Karpas-422 (cell line): ENCODE data around the gene USB1. TPM values are rescaled to one million over a fixed set of nuclear protein-coding genes. Genes with fewer than 3 reads are reported as not detected.
A peak's percentile ranks its signal among the peaks of the same experiment; 100 is the strongest.
"Not testable (repeated sequence)": the region's sequence is repeated elsewhere in the genome, so short reads cannot be mapped to it uniquely, and the experiment has no call there.

Experiments
- DNase-seq: peaks from one replicate; pipeline ENCODE4 v3.0.0-alpha.2; 2015
- H2AFZ ChIP-seq: fragments of 200-600 bp; sonication (generic); 2 replicates; pipeline ENCODE4 v1.6.1; 2014; ENCODE audit warnings: antibody characterized with exemption, low read length, mixed read lengths
- H3K27ac ChIP-seq: fragments of 200-600 bp; sonication (generic); 2 replicates; pipeline ENCODE4 v1.5.1; 2014; ENCODE audit warnings: mild to moderate bottlenecking, low read length, moderate library complexity
- H3K27me3 ChIP-seq: fragments of 200-600 bp; sonication (generic); 2 replicates; pipeline ENCODE4 v1.6.1; 2014; ENCODE audit warnings: low read length, mixed read lengths
- H3K36me3 ChIP-seq: fragments of 200-600 bp; sonication (generic); 2 replicates; pipeline ENCODE4 v1.6.1; 2014; ENCODE audit warnings: low read length, mixed read lengths; ENCODE audit not compliant: insufficient read depth
- H3K4me1 ChIP-seq: fragments of 200-600 bp; sonication (generic); 2 replicates; pipeline ENCODE4 v1.6.1; 2014; ENCODE audit warnings: mild to moderate bottlenecking, low read length, mixed read lengths
- H3K4me2 ChIP-seq: fragments of 200-600 bp; sonication (generic); 2 replicates; pipeline ENCODE4 v1.6.1; 2014; ENCODE audit warnings: low read length, low read depth, mild to moderate bottlenecking; ENCODE audit not compliant: poor library complexity, severe bottlenecking
- H3K4me3 ChIP-seq: fragments of 200-600 bp; sonication (generic); 2 replicates; pipeline ENCODE4 v1.5.1; 2014; ENCODE audit warnings: mild to moderate bottlenecking, antibody characterized with exemption, low read length, mixed read lengths
- H3K79me2 ChIP-seq: fragments of 200-600 bp; sonication (generic); 2 replicates; pipeline ENCODE4 v1.6.1; 2014; ENCODE audit warnings: mild to moderate bottlenecking, low read length, mixed read lengths
- H3K9ac ChIP-seq: fragments of 200-600 bp; sonication (generic); 2 replicates; pipeline ENCODE4 v1.6.0; 2014; ENCODE audit warnings: low read length
- H3K9me2 ChIP-seq: fragments of 200-600 bp; sonication (generic), shearing (Covaris generic); replicated peaks from 2 replicates; pipeline ENCODE4 v1.6.0; 2014; ENCODE audit warnings: mild to moderate bottlenecking, low read length, moderate library complexity; ENCODE audit not compliant: insufficient read depth
- H3K9me3 ChIP-seq: fragments of 300-700, 200-600 bp; sonication (generic); 2 replicates; pipeline ENCODE4 v1.6.1; 2014; ENCODE audit warnings: low read length, mixed read lengths
- H4K20me1 ChIP-seq: fragments of 200-600 bp; sonication (generic); 2 replicates; pipeline ENCODE4 v1.6.1; 2014; ENCODE audit warnings: mild to moderate bottlenecking, antibody characterized with exemption, low read length, low read depth; ENCODE audit not compliant: insufficient read depth
- total RNA-seq: library from RNA; depleted of rRNA; stranded (reverse); fragments of >200 nt; shearing (Covaris generic); gene quantifications from 2 replicates; pipeline ENCODE4 v1.2.3, GENCODE V29; 2014; ENCODE audit warnings: low replicate concordance

USB1 gene
- total RNA-seq, 1 experiment from 2014 or later = 19.6 TPM

DNA sequence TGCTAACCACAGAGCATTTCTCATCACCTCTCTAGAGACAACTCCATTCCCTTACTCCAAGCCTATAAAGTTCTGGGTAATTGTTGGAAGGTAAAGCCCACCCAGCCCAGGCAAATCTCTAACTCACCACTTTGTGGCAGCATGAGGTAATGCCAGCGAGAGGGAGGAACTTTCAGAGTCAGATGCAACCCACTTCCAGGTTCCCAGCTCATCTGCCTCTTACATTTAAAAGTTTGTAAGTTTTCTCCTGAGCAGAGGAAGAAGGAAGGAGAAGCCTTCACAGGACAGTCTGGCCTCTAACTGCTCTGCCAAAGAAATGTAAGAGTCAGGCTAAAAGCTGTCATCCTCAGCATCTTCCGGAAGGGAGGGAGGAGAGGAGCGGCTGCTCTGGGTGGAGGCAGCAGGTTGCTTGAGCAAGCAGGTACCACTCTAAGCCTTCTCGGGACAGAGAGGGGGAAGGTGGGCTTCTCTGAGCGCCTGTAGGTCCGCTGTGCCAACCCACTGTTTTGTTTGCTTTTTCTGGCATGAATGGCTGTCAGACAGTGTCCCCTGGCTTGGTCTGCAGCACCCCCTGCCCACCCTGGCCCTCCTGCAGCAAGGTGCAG is 1.7 kb upstream of the USB1 start:
- Histone ChIP-seq H3K9me3 (no peaks in the 10 kb centered on the region), H3K9ac (peak overlapping the region; percentile 90), H3K27me3 (no peaks in the 10 kb centered on the region), H3K9me2 (no peaks in the 10 kb centered on the region), H3K27ac (peak overlapping the region; percentile 61), H3K4me3 (peak overlapping the region; percentile 82), H3K79me2 (peaks cover 36% of the 10 kb centered on the region), H2AFZ (no peak overlapping the region), H3K4me1 (peaks cover 42% of the 10 kb centered on the region), H3K36me3 (peaks cover 13% of the 10 kb centered on the region; the same call in 1 of the 2 replicates), H4K20me1 (peaks cover 1% of the 10 kb centered on the region; the same call in 1 of the 2 replicates), H3K4me2 (peak overlapping the region; percentile 99)
- peak; percentile 67 for DNase-seq

- H3K4me2 ChIP-seq = peak within 1 kb of the TSS; percentile 99
- peak within 1 kb of the TSS; percentile 82 for H3K4me3 ChIP-seq
- no peaks in the 10 kb centered on the region for H3K9me3 ChIP-seq
- no peaks in the 10 kb centered on the region for H4K20me1 ChIP-seq
- H3K9ac ChIP-seq = peak within 1 kb of the TSS; percentile 90
- peaks cover 39% of the 10 kb centered on the region for H3K79me2 ChIP-seq
- peak within 1 kb of the TSS; percentile 75 for H3K27ac ChIP-seq
- H3K27me3 ChIP-seq = no peaks in the 10 kb centered on the region
- H3K4me1 ChIP-seq = peaks cover 42% of the 10 kb centered on the region
- DNase-seq = peak; percentile 66
- H3K9me2 ChIP-seq = no peaks in the 10 kb centered on the region
- H3K36me3 ChIP-seq = peaks cover 16% of the 10 kb centered on the region; the same call in 1 of the 2 replicates
- H2AFZ ChIP-seq = peak within 1 kb of the TSS; percentile 97
Measured at GRCh38 chr16:57999971-58000705, 1.1 kb upstream of the USB1 start, which contains the start of gene ZNF319. TSS of gene ZNF319 (minus strand) at chr16:58000672. CDS start at chr16:57998265, 2,407 bp downstream.

DNA sequence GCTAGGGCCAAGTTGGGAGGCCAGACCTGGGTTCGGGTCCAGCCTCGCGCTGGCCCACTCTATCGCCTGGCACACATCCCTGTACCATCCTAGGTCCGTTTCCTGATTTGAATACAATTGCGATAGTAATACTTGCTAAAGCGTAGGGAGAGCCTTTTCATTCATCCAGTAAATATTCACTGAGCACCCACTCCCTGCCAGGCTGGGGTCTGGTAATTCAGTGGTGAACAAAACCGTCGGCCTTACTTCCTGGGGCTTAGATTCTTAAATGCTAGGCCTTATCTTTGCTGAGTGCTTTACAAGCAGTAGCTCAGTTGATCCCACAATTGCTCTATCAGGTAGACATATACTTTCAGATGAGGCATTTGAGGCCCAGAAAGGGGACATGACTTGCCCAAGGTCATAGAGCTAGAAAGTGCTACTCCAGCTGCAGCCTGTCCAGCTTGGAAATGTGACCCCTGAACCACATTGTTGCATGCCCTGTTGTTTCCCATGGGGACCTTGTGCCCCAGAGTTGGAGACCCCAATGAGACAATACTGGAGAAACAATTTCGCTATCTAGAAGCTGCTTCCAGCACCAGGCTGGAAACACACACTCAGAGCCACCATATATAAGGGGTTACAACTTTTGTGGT is 691 bp downstream of the USB1 start:
- H4K20me1 ChIP-seq = no peaks in the 10 kb centered on the region
- H3K36me3 ChIP-seq = peaks cover 26% of the 10 kb centered on the region
- H3K4me1 ChIP-seq = peaks cover 42% of the 10 kb centered on the region
- H3K4me2 ChIP-seq = peak overlapping the region; percentile 99
- no peaks in the 10 kb centered on the region for H3K9me3 ChIP-seq
- peak overlapping the region; percentile 90 for H3K9ac ChIP-seq
- H2AFZ ChIP-seq = no peak overlapping the region
- no peaks in the 10 kb centered on the region for H3K27me3 ChIP-seq
- H3K9me2 ChIP-seq = no peaks in the 10 kb centered on the region
- H3K79me2 ChIP-seq = peaks cover 49% of the 10 kb centered on the region
- H3K27ac ChIP-seq = no peak overlapping the region; the same call in 1 of the 2 replicates
- peak overlapping the region; percentile 82 for H3K4me3 ChIP-seq
- peak; percentile 46 for DNase-seq

GRCh38 chr16:58002416-58002800 is 1.2 kb downstream of the USB1 start:
- peaks cover 29% of the 10 kb centered on the region for H3K36me3 ChIP-seq
- no peaks in the 10 kb centered on the region for H4K20me1 ChIP-seq
- H3K9ac ChIP-seq = peak overlapping the region; percentile 90
- no peak overlapping the region for H2AFZ ChIP-seq
- H3K4me1 ChIP-seq = peaks cover 42% of the 10 kb centered on the region
- no peak overlapping the region for H3K27ac ChIP-seq
- H3K4me3 ChIP-seq = peak overlapping the region; percentile 82
- H3K9me2 ChIP-seq = no peaks in the 10 kb centered on the region
- H3K79me2 ChIP-seq = peaks cover 53% of the 10 kb centered on the region
- no peaks in the 10 kb centered on the region for H3K27me3 ChIP-seq
- DNase-seq = no peak
- peak overlapping the region; percentile 99 for H3K4me2 ChIP-seq
- no peaks in the 10 kb centered on the region for H3K9me3 ChIP-seq

GRCh38 chr16:58002936-58003335 is 1.7 kb downstream of the USB1 start:
- Histone ChIP-seq H3K79me2 (peaks cover 54% of the 10 kb centered on the region), H3K36me3 (peaks cover 29% of the 10 kb centered on the region), H3K27me3 (no peaks in the 10 kb centered on the region), H3K4me2 (peak overlapping the region; percentile 99), H3K9me3 (no peaks in the 10 kb centered on the region), H3K4me1 (peaks cover 42% of the 10 kb centered on the region), H3K27ac (no peak overlapping the region), H3K4me3 (no peak overlapping the region), H3K9me2 (no peaks in the 10 kb centered on the region), H2AFZ (no peak overlapping the region), H3K9ac (peak overlapping the region; percentile 90; the same call in 1 of the 2 replicates), H4K20me1 (no peaks in the 10 kb centered on the region)
- DNase-seq = no peak

DNA sequence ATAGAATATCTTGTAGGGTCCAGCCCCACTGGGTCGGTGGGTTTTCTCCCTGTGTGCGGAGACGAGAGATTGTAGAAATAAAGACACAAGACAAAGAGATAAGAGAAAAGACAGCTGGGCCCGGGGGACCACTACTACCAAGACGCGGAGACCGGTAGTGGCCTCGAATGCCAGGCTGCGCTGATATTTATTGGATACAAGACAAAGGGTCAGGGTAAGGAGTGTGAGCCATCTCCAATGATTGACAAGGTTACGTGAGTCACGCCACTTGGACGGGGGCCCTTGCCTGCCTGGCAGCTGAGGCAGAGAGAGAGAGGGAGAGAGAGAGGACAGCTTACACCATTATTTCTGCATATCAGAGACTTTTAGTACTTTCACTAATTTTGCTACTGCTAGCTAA is 3.5 kb downstream of the USB1 start:
- DNase-seq, H3K4me2 ChIP-seq: not testable (repeated sequence)

GRCh38 chr16:58009856-58010416 is 8.7 kb downstream of the USB1 start:
- no peak overlapping the region for H2AFZ ChIP-seq
- peaks cover 29% of the 10 kb centered on the region for H3K36me3 ChIP-seq
- no peaks in the 10 kb centered on the region for H3K4me1 ChIP-seq
- H4K20me1 ChIP-seq = no peaks in the 10 kb centered on the region
- H3K9me2 ChIP-seq = no peaks in the 10 kb centered on the region
- no peaks in the 10 kb centered on the region for H3K27me3 ChIP-seq
- no peak overlapping the region for H3K27ac ChIP-seq
- H3K4me3 ChIP-seq = no peak overlapping the region
- H3K9ac ChIP-seq = no peak overlapping the region
- no peak for DNase-seq
- peaks cover 23% of the 10 kb centered on the region for H3K79me2 ChIP-seq
- H3K4me2 ChIP-seq = no peak overlapping the region
- H3K9me3 ChIP-seq = no peaks in the 10 kb centered on the region

More for the DNA sequence above, 3.5 kb downstream of the USB1 start:
- H2AFZ ChIP-seq, H3K9ac ChIP-seq, H3K9me3 ChIP-seq, H3K4me3 ChIP-seq, H4K20me1 ChIP-seq, H3K9me2 ChIP-seq, H3K27ac ChIP-seq, H3K27me3 ChIP-seq: not testable (repeated sequence)
- Histone ChIP-seq H3K36me3 (peaks cover 30% of the 10 kb centered on the region), H3K4me1 (peaks cover 32% of the 10 kb centered on the region), H3K79me2 (peaks cover 52% of the 10 kb centered on the region)

- DNase-seq = no peak
- Histone ChIP-seq H4K20me1 (no peaks in the 10 kb centered on the region), H3K9me2 (no peaks in the 10 kb centered on the region), H3K4me1 (no peaks in the 10 kb centered on the region), H3K79me2 (peaks cover 20% of the 10 kb centered on the region), H3K36me3 (peaks cover 25% of the 10 kb centered on the region), H3K4me2 (no peak overlapping the region), H3K9me3 (no peaks in the 10 kb centered on the region), H3K27me3 (no peaks in the 10 kb centered on the region), H2AFZ (no peak overlapping the region), H3K27ac (no peak overlapping the region), H3K4me3 (no peak overlapping the region), H3K9ac (no peak overlapping the region)
Measured at GRCh38 chr16:58010886-58011285, 9.7 kb downstream of the USB1 start.
